HUDEP-2 (cell line): ENCODE results near the gene VMAC.
A peak's percentile ranks its signal among the peaks of the same experiment; 100 is the strongest.

Source experiments
- DNase-seq, 76 experiments: peaks; one replicate each; lab custom pipeline; 2025; ENCODE audit not compliant: unreplicated experiment in 76 of 76; lab: John Stamatoyannopoulos, UW

Gene VMAC

DNA sequence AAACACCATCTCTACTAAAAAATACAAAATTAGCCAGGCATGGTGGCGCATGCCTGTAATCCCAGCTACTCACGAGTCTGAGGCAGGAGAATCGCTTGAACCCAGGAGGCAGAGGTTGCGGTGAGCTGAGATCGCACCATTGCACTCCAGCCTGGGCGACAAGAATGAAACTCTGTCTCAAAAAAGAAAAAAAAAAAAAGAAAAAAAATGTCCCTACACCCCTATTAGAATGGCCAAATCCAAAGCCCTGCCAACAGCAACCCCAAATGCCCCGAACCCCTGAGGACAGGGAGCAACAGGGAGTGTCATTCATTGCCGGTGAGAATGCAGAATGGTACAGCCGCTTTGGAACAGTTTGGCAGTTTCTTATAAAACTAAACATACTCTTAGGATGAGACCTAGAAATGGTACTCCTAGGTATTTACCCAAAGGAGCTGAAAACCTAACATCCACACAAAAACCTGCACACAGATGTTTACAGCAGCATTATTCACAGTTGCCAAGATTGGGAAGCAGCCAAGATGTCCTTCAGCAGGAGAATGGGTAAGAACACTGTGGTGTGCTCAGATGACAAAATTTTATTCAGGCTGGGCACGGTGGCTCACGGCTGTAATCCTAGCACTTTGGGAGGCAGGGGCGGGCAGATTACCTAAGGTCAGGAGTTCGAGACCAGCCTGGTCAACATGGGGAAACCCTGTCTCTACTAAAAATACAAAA lies 21.4 kb upstream of the VMAC start:
- peak in 1 of 76 experiments; percentile 15 for DNase-seq

DNA sequence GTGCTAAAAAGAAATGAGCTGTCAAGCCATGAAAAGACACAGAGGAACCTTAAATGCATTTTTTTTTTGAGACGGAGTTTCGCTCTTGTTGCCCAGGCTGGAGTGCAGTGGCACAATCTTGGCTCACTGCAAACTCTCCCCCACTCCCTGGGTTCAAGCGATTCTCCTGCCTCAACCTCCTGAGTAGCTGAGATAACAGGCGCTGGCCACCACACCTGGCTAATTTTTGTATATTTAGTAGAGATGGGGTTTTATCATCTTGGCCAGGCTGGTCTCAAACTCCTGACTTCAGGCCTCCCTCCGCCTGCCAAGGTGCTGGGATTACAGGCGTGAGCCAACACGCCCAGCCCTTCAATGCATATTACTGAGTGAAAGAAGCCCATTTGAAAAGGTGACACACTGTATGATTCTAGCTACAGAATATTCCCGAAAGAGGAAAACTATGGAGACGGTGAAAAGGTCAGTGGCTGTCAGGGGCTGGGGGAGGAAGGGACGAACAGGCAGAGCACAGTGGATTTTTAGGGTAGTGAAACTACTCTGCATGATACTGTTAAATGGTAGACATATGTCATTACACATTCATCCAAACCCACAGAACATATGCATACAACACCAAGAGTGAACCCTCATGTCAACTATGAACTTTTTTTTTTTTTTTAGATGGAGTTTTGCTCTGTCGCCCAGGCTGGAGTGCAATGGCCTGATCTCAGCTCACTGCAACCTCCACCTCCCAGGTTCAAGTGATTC lies 20.4 kb upstream of the VMAC start:
- DNase-seq, result peak in 11 of 76 experiments; percentile 26 to 45 (median 33)

DNA sequence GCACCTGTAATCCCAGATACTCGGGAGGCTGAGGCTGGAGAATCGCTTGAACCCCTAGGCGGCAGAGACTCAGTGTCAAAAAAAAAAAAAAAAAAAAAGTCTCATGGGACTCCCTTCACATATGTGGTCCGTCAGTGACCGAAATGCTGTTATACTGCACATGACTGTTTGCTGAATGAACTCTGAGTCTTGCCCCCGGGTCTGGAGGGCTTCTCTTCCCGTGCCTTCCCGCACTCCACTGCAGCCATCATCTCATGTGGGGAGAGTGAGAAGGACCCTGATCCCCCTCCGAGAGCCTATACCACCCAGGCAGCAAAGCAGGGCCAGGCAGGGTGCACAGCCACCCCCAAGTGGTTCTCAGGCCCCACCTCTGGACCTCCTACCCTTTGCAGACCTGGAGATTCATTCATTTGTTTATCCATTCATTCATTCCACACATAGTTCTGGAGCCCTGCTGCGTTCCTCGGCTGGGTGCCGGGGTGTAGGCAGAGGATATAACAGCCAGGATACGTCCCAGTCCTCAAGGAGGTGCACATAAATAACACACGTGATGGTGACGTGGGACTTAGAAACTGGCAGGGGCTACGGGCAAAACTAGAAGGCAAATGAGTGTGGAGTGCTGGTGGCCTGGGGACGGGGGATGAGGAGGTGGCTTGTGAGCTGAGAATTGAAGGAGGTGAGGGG lies 15.2 kb upstream of the VMAC start:
- DNase-seq, result no peak

DNA sequence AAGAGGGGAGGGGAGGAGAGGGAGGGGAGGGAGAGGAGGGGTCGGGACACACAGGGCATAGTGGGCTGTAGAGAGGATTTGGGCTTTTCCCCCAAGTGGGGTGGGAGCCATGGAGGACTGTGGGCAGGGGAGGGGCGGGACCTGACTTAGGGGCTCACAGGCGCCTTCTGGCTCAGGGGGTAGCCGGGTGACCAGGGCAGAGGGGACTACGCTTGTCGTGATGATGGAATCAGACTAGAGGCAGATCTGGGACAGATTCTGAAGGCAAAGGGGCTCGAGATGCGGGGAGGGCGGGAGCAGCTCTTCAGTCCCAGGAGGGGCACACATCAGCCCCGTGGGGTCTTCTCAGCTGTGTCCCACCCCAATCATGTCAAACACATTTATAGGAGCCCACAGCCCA lies 14.6 kb upstream of the VMAC start:
- DNase-seq, result no peak

DNA sequence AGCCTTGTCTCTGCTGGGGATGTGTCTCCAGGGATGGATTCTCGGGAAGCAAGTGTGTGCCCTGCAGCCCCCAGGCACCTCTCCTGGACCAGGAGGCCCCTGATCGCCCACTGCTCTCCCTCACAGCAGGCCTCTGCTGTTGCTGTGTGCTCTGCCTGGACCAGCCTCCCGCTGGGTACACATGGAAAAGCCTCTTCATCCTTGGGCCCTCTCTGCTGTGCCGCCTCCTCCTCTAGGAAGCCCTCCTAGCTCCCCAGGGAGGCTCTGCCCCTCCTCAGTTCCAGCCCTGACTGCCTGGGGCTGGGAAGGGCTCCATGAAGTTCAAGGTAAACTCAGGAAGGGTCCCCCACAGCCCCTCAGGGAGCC lies 13.1 kb upstream of the VMAC start:
- DNase-seq, result no peak

DNA sequence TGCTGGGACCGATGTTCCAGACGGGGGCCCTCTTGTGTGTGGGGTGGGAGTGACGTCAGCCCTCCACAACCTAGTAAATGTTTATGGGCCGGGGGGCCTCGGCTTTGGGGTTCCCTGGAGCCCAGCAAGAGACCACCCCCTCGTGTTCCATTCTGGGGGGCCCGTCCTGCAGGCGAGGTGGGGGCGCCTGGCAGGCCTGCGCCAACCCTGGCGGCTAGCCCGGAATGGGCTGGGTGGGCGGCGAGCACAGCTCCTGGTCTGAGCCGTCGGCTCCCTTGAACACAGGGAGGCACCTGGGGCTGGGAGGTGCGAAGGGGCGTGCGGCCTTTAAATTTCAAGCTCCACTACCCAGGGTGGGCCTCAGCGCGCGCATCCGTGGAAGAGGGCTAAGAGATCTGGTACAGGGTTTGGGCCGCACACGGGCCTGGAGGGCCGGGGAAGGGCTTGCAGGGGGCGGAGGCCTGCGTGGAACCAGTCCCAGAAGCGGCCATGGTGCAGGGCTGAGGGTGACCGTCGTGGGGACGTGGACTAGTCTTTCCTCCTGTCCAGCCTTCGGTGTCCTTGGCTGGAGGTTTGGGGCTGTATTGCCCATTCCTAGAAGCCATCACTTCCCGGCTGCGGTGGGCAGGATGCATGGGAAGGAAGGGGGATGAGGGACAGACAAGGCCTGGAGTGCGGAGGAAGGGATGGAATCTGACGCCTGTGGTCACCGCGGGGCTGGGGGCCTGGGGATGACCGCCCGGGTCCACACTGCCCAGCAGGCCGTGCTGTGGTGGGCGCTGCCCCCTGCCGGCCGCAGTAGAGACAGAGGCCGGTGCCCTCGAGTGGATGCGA lies 12.5 kb upstream of the VMAC start:
- DNase-seq, result peak in 6 of 76 experiments; percentile 11 to 24 (median 17)

DNA sequence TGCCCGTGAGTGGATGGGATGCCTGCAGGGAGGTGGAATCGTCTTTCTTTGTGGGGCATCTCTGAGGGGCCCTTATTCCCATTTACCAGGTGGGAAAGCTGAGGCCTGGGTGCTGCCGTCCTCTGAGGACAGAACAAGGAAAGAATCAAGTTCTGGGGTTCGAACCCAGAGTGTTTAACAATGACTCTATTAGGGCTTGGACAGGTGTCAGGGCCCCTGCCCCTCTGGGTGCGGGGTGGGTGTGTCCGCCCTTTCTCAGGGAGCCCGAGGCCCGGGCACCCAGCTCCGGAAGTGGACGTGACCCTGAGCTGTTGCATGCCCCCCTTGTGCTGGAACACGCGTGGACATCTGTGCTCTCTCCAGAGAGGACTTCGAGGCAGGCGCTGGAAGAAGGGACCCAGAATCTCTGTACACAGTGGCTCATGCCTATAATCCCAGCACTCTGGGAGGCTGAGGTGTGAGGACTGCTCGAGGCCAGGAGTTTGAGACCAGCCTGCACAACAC lies 11.8 kb upstream of the VMAC start:
- DNase-seq, result peak in 1 of 76 experiments; percentile 14

DNA sequence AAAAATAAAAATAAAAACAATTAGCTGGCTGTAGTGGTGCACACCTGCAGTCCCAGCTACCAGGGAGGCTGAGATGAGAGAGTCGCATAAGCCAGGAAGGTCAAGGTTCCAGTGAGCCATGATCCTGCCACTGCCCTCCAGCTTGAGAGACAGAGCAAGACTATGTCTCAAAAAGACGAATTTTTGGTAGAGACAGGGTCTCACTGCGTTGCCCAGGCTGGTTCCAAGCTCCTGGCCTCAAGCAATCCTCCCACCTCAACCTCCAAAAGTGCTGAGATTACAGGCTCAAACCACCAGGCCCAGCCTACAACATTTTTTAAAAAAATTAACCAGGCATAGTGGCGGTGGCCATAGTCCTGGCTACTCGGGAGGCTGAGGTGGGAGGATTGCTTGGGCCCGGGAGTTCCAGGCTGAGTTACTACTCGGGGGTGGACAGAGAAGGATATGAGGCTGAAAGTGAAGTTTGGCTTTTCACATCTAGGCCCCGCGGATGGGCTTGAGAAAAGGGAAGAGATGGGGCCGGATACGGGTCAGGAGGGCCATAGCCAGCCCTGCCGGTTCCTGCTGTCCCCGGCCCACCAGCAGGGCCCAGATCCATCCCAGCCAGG lies 11.3 kb upstream of the VMAC start:
- DNase-seq, result no peak

DNA sequence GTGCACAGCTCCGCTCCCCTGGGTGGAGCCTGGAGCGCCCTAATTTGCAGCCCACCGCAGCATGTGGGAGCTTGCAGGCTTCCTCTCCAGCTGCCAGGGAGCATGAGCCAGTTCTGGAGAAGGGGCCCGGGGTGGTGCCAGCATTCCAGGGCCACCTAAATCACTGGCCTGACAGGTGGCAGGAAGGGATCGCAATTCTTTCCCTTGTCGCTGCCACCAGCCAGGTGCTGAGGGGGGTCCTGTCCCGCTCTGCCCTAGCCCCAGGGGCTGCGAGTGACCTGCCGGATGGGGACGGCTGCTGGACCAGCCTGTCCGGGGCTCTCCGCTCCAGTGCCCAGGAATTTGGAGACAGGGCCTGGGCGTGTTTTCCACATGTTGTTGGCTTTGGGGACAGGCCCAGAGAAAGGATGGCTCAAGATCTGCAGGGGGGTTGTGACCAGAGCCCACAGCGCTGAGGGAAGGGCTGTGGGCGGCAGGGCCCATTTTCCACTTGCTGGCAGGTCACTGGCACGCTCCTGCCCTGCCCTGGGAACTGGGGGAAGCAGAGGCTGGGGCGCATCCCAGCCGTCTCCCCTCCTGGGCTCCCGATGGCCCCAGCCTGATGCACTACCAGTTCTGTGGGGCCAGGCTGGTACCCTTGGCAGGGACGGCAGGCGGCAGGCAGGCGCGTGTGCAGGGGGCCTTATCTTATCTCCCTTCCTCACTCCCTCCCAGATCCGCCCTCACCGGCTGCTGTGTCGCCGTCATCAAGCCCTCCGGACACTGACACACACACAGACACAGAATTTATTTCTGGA lies 10.6 kb upstream of the VMAC start:
- peak in 75 of 76 experiments; percentile 47 to 95 (median 89) for DNase-seq

DNA sequence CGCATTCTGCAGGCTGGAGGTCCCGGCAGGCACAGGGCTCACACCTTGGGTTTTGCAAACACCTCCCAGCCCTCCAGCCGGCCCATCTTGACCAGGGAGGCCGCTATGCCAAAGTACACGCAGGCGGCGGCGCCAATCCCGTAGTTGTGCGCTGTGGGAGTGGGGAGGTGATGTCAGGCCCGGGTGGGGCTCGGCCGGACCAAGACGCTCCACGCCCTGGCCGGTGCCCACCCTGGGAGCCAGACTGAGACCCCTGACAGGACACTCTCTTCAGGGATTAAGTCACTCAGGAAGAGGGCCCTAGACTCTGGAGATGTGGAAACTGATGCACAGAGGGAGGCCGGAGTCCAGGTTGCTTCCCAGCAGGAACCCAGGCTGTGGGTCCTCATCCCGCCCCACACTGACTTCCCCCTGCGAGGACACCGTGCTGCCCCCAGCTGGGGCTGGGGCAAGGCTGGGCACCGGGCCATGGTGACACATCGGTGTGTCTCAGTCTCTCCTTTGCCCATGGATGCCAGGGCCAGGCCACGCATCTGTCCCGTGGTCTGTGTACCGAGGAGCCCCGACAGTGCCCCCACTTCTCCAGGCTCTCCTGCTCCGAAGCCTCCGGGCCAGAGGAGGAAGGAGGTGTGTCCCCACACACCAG lies 9.8 kb upstream of the VMAC start:
- peak in 3 of 76 experiments; percentile 16 to 25 (median 17) for DNase-seq

DNA sequence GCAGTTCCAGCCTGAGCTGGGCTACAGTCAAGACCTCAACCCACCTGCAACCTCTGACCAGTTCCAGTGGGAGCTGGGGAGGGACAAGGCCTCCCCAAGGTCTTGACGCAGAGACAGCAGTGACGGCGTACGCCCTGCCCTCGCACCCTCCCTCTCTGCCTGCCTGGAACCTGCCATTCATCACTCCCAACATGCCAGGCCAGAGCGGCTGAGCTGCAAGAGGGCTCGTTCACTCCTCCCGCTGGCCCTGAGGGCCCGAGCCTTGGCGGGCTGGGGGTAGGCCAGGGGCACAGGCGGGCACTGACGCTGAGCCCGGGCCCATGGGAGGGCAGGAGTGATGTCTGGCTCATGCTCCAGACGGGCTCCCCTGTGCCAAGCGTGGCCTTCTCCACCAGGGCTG lies 9.3 kb upstream of the VMAC start:
- no peak for DNase-seq

DNA sequence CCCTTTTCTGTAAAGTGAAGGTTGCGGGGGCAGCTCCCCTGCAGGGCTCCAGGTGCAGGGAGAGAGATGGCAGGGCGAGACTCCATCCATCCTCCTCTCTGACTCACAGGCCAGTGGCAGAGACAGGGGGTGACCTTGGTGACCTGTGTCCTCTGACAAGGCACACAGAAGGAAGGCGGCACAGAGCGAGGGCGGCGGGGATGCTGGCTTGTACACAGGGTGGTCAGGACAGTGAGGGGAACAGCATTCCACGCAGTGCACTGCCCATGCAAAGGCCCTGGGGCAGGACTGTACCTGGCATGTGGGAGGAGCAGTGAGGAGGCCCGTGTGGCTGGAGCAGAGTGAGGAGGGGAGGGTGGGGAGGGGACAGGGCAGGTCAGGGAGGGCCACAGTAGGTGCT lies 8.8 kb upstream of the VMAC start:
- no peak for DNase-seq

DNA sequence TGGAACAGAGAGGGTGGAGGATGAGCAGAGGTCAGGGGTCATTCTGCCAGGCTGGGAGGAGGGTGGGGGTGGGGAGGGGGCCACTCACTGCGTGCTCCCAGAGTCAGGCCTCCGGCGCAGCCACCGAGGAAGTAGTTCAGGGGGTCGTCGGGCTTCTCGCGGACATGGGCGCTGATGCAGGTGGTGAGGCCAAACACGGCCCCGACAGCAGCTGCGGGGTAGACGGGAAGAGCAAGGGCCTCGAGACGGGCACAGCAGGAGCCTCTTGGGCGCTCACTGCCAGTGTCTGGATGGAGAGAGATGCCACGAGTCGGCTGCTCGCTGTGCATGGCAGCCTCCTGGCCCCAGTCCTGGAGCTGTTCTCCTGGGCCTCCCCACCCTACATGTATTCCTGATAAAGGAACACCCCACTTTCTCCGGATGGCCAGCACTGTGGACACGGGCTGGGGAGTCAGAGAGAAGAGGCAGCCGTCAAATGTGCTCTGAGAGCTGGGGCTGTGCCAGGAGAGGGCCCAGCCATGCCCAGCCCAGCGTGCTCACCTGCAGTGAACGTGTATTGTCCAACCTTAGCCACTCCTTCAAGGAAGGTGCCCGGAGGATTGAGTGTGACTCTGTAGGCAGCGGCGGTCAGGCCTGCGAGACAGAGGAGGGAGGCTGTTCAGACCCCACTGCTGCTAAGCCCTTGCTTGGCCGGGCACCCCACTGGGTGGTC lies 8.2 kb upstream of the VMAC start:
- DNase-seq, result no peak

DNA sequence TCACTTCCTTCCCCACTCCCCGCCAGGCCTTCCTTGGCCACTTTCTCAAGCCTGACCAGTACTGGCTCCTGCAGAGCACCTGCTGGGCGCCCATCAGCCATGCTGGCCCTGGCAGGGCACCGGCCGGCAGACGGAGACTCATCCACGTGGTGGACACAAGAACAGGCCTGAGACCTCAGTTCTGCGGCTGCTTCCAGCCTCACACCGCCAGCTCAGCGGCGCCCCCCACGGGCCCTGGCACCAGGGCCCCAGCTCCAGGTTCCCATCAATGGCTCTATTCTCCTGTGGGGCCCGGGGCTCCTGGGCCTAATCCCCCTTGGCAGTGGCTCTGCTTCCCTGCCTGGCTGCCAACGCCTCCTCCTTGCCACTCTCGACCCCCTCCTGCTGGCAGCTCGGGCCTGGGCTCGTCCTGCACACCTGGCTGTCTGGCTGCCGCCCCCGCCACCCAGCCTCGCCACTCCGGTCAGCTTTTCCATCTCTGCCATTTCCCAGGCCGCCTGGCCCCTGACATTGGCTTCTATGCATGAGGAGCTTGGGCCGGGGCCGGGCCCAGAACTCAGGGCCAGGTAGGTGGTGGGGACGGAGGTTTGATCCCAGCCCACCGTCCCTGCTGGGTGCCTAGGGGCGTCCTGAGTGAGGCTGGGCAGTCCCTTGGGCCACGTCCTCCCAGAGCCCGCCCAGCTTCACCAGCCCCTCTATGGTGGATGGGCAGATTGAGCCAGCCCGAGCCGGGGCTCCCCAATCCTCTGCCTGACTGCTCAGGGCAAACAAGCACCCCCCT lies 7.3 kb upstream of the VMAC start:
- no peak for DNase-seq

DNA sequence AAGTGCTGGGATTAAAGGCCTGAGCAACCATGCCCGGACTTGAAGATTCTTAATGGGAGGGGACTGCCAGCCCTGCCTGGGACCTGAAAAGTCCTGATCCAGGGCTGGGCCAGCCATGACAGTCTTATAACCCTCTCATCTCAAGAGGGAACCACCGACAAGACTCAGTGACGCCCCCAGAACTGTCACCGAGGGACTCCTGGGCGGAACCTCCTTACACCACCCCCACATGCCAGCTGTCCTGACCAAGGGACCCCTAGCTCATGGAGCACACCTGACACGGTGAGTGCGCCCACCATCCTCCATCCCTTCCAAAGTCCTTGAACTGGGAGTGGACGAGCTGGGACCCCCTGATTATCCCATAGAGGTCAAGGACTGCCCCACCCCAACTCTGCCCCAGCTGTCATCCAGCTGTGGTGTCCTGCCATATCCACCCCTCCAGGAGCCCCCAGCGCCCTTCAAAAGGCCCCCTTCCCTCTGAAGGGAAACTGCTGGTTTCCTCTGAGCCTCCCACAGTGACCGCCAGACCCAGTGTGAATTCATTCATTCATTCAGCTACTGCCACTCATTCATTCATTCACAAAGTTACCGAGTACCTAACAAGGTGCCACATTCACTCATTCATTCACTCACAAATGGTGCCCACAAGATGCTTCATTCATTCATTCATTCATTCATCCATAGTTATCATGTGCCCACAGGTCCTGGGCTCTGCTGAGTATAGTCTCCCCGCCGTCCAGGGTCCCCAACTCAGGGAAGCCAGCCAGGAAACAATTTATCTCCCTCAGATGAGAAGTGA lies 4.7 kb upstream of the VMAC start:
- DNase-seq, result no peak

DNA sequence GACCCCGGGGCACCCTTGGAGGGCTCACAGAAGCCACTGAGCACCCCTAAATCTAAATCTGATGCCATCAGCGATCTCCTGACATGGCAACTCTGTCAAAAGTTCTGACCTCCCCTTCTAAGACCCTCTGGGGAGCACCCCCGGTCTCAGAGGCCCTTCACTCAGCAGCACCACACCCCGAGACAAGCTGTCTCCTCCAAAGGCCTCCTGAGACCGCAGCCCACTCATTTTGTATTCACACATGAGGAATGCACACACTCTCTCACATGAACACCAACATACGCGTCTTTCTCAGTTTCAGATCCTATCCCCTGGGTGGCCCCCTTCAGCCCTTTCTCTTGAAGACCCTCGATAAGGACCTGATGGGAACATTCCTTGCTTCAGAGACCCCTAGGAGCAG lies 3.7 kb upstream of the VMAC start:
- DNase-seq, result no peak
